Mesenchymal stem cell (in vitro differentiated cells and primary cell): Measurements from ENCODE around the gene CNTNAP1.

ENCODE experiments used
- DNase-seq: peaks from one replicate; pipeline ENCODE4 v3.0.0-alpha.2; 2013
- H2AFZ ChIP-seq: one replicate; pipeline ENCODE4 v1.6.1; 2013; ENCODE audit warnings: low read depth, mild to moderate bottlenecking, control low read depth, inconsistent platforms, low read length, moderate library complexity
- H2AK5ac ChIP-seq: 2 replicates; pipeline ENCODE4 v1.6.1; 2013; ENCODE audit warnings: low read length, moderate library complexity, mild to moderate bottlenecking, inconsistent platforms; ENCODE audit not compliant: severe bottlenecking
- H2BK120ac ChIP-seq: one replicate; pipeline ENCODE4 v1.6.1; 2013; ENCODE audit warnings: low read depth, mild to moderate bottlenecking, inconsistent platforms, low read length, moderate library complexity
- H2BK12ac ChIP-seq, 2 experiments: one replicate each; pipeline ENCODE4 v1.6.1; 2013; ENCODE audit warnings: inconsistent platforms in 2 of 2, low read length in 2 of 2, mild to moderate bottlenecking in 2 of 2, moderate library complexity in 2 of 2, control low read depth in 1 of 2
- H2BK15ac ChIP-seq: one replicate; pipeline ENCODE4 v1.6.1; 2013; ENCODE audit warnings: mild to moderate bottlenecking, low read depth, inconsistent platforms; ENCODE audit not compliant: poor library complexity, severe bottlenecking
- H2BK5ac ChIP-seq: 2 replicates; pipeline ENCODE4 v1.6.1; 2013; ENCODE audit warnings: low read depth, mild to moderate bottlenecking, low read length, control low read depth, inconsistent platforms; ENCODE audit not compliant: poor library complexity, severe bottlenecking
- H3K14ac ChIP-seq, 2 experiments: one replicate each; pipeline ENCODE4 v1.6.1; 2013; ENCODE audit warnings: inconsistent platforms in 2 of 2, low read length in 2 of 2, control low read depth in 1 of 2, mild to moderate bottlenecking in 1 of 2, moderate library complexity in 1 of 2
- H3K18ac ChIP-seq, 2 experiments: one replicate each; pipeline ENCODE4 v1.6.1; 2013; ENCODE audit warnings: inconsistent platforms in 2 of 2, low read length in 2 of 2, control low read depth in 1 of 2, low read depth in 1 of 2, mild to moderate bottlenecking in 1 of 2
- H3K23ac ChIP-seq, 2 experiments: one replicate each; pipeline ENCODE4 v1.6.1; 2013; ENCODE audit warnings: inconsistent platforms in 2 of 2, low read length in 2 of 2, mild to moderate bottlenecking in 2 of 2, moderate library complexity in 2 of 2, control low read depth in 1 of 2
- H3K27ac ChIP-seq: 2 replicates; pipeline ENCODE4 v1.5.1; 2013; ENCODE audit warnings: mild to moderate bottlenecking, moderate library complexity, low read length, control low read depth, inconsistent platforms; ENCODE audit not compliant: poor library complexity, severe bottlenecking
- H3K27me3 ChIP-seq, 2 experiments: 2 replicates each; pipeline versions ENCODE4 v1.6.1 to v1.7.0; 2013; ENCODE audit warnings: low read length in 2 of 2, mild to moderate bottlenecking in 2 of 2, moderate library complexity in 2 of 2, control low read depth in 1 of 2, inconsistent platforms in 1 of 2; ENCODE audit not compliant: control insufficient read depth in 1 of 2, insufficient read depth in 1 of 2
- H3K36me3 ChIP-seq, 2 experiments: 2 replicates each; pipeline versions ENCODE4 v1.6.1 to v1.7.0; 2013; ENCODE audit warnings: low read length in 2 of 2, control low read depth in 1 of 2, inconsistent platforms in 1 of 2, low read depth in 1 of 2, mild to moderate bottlenecking in 1 of 2; ENCODE audit not compliant: insufficient read depth in 2 of 2, control insufficient read depth in 1 of 2
- H3K4ac ChIP-seq, 2 experiments: one replicate each; pipeline ENCODE4 v1.6.1; 2013; ENCODE audit warnings: inconsistent platforms in 2 of 2, low read length in 2 of 2, mild to moderate bottlenecking in 2 of 2, moderate library complexity in 2 of 2, control low read depth in 1 of 2, low read depth in 1 of 2
- H3K4me1 ChIP-seq: 2 replicates; pipeline ENCODE4 v1.6.1; 2013; ENCODE audit warnings: low read depth, low read length, control low read depth; ENCODE audit not compliant: control insufficient read depth, insufficient read depth
- H3K4me2 ChIP-seq: 2 replicates; pipeline ENCODE4 v1.6.1; 2013; ENCODE audit warnings: low read length, mild to moderate bottlenecking, inconsistent platforms; ENCODE audit not compliant: poor library complexity, severe bottlenecking
- H3K4me3 ChIP-seq, 2 experiments: 2 replicates each; pipeline versions ENCODE4 v1.5.1 to v1.7.0; 2013; ENCODE audit warnings: low read length in 2 of 2, mild to moderate bottlenecking in 2 of 2, control low read depth in 1 of 2, low read depth in 1 of 2; ENCODE audit not compliant: insufficient read depth in 1 of 2
- H3K79me1 ChIP-seq: replicated peaks from 2 replicates; pipeline ENCODE4 v1.6.1; 2013; ENCODE audit warnings: mild to moderate bottlenecking, control low read depth, low read length, inconsistent platforms; ENCODE audit not compliant: poor library complexity, severe bottlenecking
- H3K9ac ChIP-seq: 2 replicates; pipeline ENCODE4 v1.7.0; 2013; ENCODE audit warnings: mild to moderate bottlenecking, low read length, moderate library complexity
- H3K9me3 ChIP-seq: 2 replicates; pipeline ENCODE4 v1.7.0; 2013; ENCODE audit warnings: mild to moderate bottlenecking, low read length; ENCODE audit not compliant: control insufficient read depth
- H4K8ac ChIP-seq: one replicate; pipeline ENCODE4 v1.6.1; 2013; ENCODE audit warnings: inconsistent platforms, mild to moderate bottlenecking, low read length, moderate library complexity
- H4K91ac ChIP-seq: one replicate; pipeline ENCODE4 v1.6.1; 2013; ENCODE audit warnings: mild to moderate bottlenecking, low read length, inconsistent platforms
- WGBS: methylation state at CpG from one replicate; pipeline ENCODE4 v1.1.7; 2013; ENCODE audit warnings: mixed read lengths; 5-methylcytosine and 5-hydroxymethylcytosine counted together

CNTNAP1 gene

GRCh38 chr17:42677012-42677857 is 5.1 kb upstream of the CNTNAP1 start:
- Histone ChIP-seq H3K14ac (no peak overlapping the region), H3K18ac (peak overlapping the region in 1 of 2 experiments; percentile 76), H4K91ac (no peak overlapping the region), H2AK5ac (peak overlapping the region; percentile 74), H2BK12ac (peak overlapping the region; percentile 2 to 3), H2BK15ac (no peak overlapping the region), H3K27me3 (no peaks in the 10 kb centered on the region), H3K4me1 (peaks cover 50% of the 10 kb centered on the region), H3K4ac (peak overlapping the region; percentile 64 to 75), H2BK120ac (peak overlapping the region; percentile 19), H3K23ac (no peak overlapping the region), H3K9ac (peak overlapping the region; percentile 93), H3K4me3 (peak overlapping the region; percentile 82 to 96), H3K9me3 (no peaks in the 10 kb centered on the region), H4K8ac (peak overlapping the region; percentile 85), H3K36me3 (peaks cover 13 to 21% of the 10 kb centered on the region in 2 experiments), H3K79me1 (peaks cover 33% of the 10 kb centered on the region), H3K4me2 (peak overlapping the region; percentile 70), H2BK5ac (peak overlapping the region; percentile 11), H3K27ac (peak overlapping the region; percentile 78), H2AFZ (no peak overlapping the region)
- 11% methylated on average over 28 of the region's 33 CpGs for WGBS
- DNase-seq: peak; percentile 100

GRCh38 chr17:42677921-42678781 is 4.2 kb upstream of the CNTNAP1 start:
- no peak overlapping the region for H3K14ac ChIP-seq
- H2AK5ac ChIP-seq: peak overlapping the region; percentile 11
- no peaks in the 10 kb centered on the region for H3K9me3 ChIP-seq
- H3K27ac ChIP-seq: peak overlapping the region; percentile 96
- peak overlapping the region; percentile 87 for H2BK5ac ChIP-seq
- H3K4ac ChIP-seq: peak overlapping the region; percentile 26 to 52
- peak overlapping the region; percentile 95 for H2BK15ac ChIP-seq
- peak; percentile 90 for DNase-seq
- peak overlapping the region; percentile 45 for H4K8ac ChIP-seq
- WGBS: under 1% methylated on average over 41 of the region's 53 CpGs
- no peak overlapping the region for H2AFZ ChIP-seq
- H4K91ac ChIP-seq: peak overlapping the region; percentile 91
- H3K27me3 ChIP-seq: no peaks in the 10 kb centered on the region
- peaks cover 3 to 13% of the 10 kb centered on the region in 2 experiments for H3K36me3 ChIP-seq
- H3K4me3 ChIP-seq: peak overlapping the region; percentile 75 to 76
- peak overlapping the region; percentile 76 to 93 for H3K18ac ChIP-seq
- peaks cover 52% of the 10 kb centered on the region for H3K4me1 ChIP-seq
- H3K9ac ChIP-seq: peak overlapping the region; percentile 93
- peak overlapping the region; percentile 81 for H2BK120ac ChIP-seq
- peaks cover 26% of the 10 kb centered on the region for H3K79me1 ChIP-seq
- H3K4me2 ChIP-seq: peak overlapping the region; percentile 50
- peak overlapping the region in 1 of 2 experiments; percentile 2 for H2BK12ac ChIP-seq
- peak overlapping the region in 1 of 2 experiments; percentile 19 for H3K23ac ChIP-seq

- peak overlapping the region; percentile 95 for H2BK15ac ChIP-seq
- WGBS: 0% methylated on average over 11 of the region's 18 CpGs
- no peak overlapping the region for H2AFZ ChIP-seq
- H3K4ac ChIP-seq: peak overlapping the region; percentile 79 to 93
- H4K91ac ChIP-seq: peak overlapping the region; percentile 97
- H3K79me1 ChIP-seq: peaks cover 25% of the 10 kb centered on the region
- peak overlapping the region; percentile 19 to 76 for H3K4me3 ChIP-seq
- peak overlapping the region in 1 of 2 experiments; percentile 97 for H3K14ac ChIP-seq
- no peak overlapping the region for H3K23ac ChIP-seq
- peak overlapping the region; percentile 73 for H3K4me2 ChIP-seq
- H2AK5ac ChIP-seq: no peak overlapping the region
- H3K9me3 ChIP-seq: no peaks in the 10 kb centered on the region
- H3K18ac ChIP-seq: peak overlapping the region; percentile 91 to 100
- peak overlapping the region; percentile 91 to 95 for H2BK12ac ChIP-seq
- H3K27ac ChIP-seq: peak overlapping the region; percentile 92
- peak overlapping the region; percentile 89 for H2BK120ac ChIP-seq
- no peaks in the 10 kb centered on the region for H3K27me3 ChIP-seq
- H3K9ac ChIP-seq: peak overlapping the region; percentile 93
- peaks cover 53% of the 10 kb centered on the region for H3K4me1 ChIP-seq
- DNase-seq: peak; percentile 79
- peak overlapping the region; percentile 99 for H4K8ac ChIP-seq
- peaks cover 0 to 9% of the 10 kb centered on the region in 2 experiments for H3K36me3 ChIP-seq
- peak overlapping the region; percentile 39 for H2BK5ac ChIP-seq
Observed at GRCh38 chr17:42678951-42679491, 3.3 kb upstream of the CNTNAP1 start.
